Esophagus squamous epithelium (tissue), 5 donors: Measurements from ENCODE around the gene LRRC72. TPM values are rescaled to one million over a fixed set of nuclear protein-coding genes. Genes with fewer than 3 reads are reported as not detected.

Experiments used
- DNase-seq: peaks from one replicate; lab custom pipeline; 2025; lab: John Stamatoyannopoulos, UW
- H3K27ac ChIP-seq, 4 donors: fragments of 200-600 bp; sonication (generic); one replicate each; pipeline ENCODE4 v1.5.1; 2016 to 2019; ENCODE audit warnings: mild to moderate bottlenecking in 1 of 4
- H3K27me3 ChIP-seq, 4 donors: fragments of 200-600 bp; sonication (generic); 1 replicate in 3 of 4; 2 replicates in 1 of 4; pipeline versions ENCODE4 v1.5.1 to v1.6.0; 2017 to 2021; ENCODE audit warnings: antibody characterized with exemption in 1 of 4
- H3K36me3 ChIP-seq, 3 donors: fragments of 200-600 bp; sonication (generic); one replicate each; pipeline ENCODE4 v1.5.1; 2016 to 2019
- H3K4me1 ChIP-seq, 3 donors: fragments of 200-600 bp; sonication (generic); one replicate each; pipeline ENCODE4 v1.5.1; 2017 to 2019
- H3K4me3 ChIP-seq, 4 donors: fragments of 200-600 bp; sonication (generic); 1 replicate in 3 of 4; 2 replicates in 1 of 4; pipeline ENCODE4 v1.5.1; 2016 to 2019; ENCODE audit warnings: mild to moderate bottlenecking in 2 of 4, moderate library complexity in 1 of 4
- H3K9me3 ChIP-seq, 3 donors: fragments of 200-600 bp; sonication (generic); one replicate each; pipeline ENCODE4 v1.5.1; 2016 to 2019
- POLR2A ChIP-seq, 4 donors: fragments of 450-650 bp; IDR thresholded peaks; one replicate each; pipeline ENCODE4 v1.6.1; 2017; ENCODE audit warnings: antibody characterized with exemption in 4 of 4, mild to moderate bottlenecking in 4 of 4, moderate library complexity in 3 of 4
- WGBS, 2 donors: methylation state at CpG; one replicate each; pipeline ENCODE4 v1.1.5; 2018; 5-methylcytosine and 5-hydroxymethylcytosine counted together
- intact Hi-C: fragments of 100-400 bp; cut with DNase I; formaldehyde crosslinking; loops from one replicate; pipeline ENCODE4 v1.15.0; 2022
- total RNA-seq, 4 donors: library from RNA; depleted of rRNA; stranded (reverse); fragments of >200 nt; gene quantifications; one replicate each; pipeline ENCODE4 v1.1.0, GENCODE V29; 2016
- TF ChIP-seq, protein P1 (sequence below), 6 experiments: fragments of 450-650 bp in 4 of 6; fragments of 200-600 bp in 2 of 6; sonication (generic) in 2 of 6; IDR thresholded peaks; one replicate each; pipeline ENCODE4 v1.5.1; 2016 to 2019; ENCODE audit warnings: antibody characterized with exemption in 6 of 6, mild to moderate bottlenecking in 4 of 6, moderate library complexity in 4 of 6
- donor health status: DM: yes; HTN: yes; CAD: no.

The LRRC72 gene
- total RNA-seq, 4 donors from 2014 or later: not detected

DNA sequence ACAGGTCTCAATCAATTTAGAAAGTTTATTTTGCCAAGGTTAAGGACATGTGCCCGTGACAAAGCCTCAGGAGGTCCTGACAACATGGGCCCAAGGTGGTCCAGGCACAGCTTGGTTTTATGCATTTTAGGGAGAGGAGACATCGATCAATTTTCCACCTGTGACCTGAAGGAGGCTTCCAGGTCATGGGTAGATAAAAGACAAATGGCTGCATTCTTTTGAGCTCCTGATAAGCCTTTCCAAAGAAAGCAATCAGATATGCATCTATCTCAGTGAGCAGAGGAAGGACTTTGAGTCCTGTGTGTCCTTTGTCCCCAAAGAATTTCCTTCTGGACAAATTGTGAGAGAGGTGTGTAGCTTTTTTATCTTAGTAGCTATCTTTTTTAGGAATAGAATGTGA is 15.8 kb downstream of the LRRC72 start:
- Histone ChIP-seq H3K4me3 (no peak overlapping the region), H3K9me3 (no peaks in the 10 kb centered on the region), H3K27ac (no peak overlapping the region), H3K4me1 (no peaks in the 10 kb centered on the region), H3K27me3 (no peaks in the 10 kb centered on the region), H3K36me3 (no peaks in the 10 kb centered on the region)
- WGBS, 2 donors: 61 to 81% methylated on average over 2 of the region's 2 CpGs
- TF ChIP-seq POLR2A (IDR thresholded peaks at IDR 0.05): no peak
- TF ChIP-seq, protein P1, sequence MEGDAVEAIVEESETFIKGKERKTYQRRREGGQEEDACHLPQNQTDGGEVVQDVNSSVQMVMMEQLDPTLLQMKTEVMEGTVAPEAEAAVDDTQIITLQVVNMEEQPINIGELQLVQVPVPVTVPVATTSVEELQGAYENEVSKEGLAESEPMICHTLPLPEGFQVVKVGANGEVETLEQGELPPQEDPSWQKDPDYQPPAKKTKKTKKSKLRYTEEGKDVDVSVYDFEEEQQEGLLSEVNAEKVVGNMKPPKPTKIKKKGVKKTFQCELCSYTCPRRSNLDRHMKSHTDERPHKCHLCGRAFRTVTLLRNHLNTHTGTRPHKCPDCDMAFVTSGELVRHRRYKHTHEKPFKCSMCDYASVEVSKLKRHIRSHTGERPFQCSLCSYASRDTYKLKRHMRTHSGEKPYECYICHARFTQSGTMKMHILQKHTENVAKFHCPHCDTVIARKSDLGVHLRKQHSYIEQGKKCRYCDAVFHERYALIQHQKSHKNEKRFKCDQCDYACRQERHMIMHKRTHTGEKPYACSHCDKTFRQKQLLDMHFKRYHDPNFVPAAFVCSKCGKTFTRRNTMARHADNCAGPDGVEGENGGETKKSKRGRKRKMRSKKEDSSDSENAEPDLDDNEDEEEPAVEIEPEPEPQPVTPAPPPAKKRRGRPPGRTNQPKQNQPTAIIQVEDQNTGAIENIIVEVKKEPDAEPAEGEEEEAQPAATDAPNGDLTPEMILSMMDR (IDR thresholded peaks at IDR 0.05): no peak
- DNase-seq: no peak
- intact Hi-C loops: no loop called here

GRCh38 chr7:16543456-16543855 is 16.8 kb downstream of the LRRC72 start:
- H3K27ac ChIP-seq: no peak overlapping the region
- no peaks in the 10 kb centered on the region for H3K36me3 ChIP-seq
- no peak overlapping the region for H3K4me3 ChIP-seq
- 78 to 89% methylated on average over 2 of the region's 2 CpGs for WGBS, 2 donors
- H3K4me1 ChIP-seq: no peaks in the 10 kb centered on the region
- DNase-seq: no peak
- H3K9me3 ChIP-seq: no peaks in the 10 kb centered on the region
- no peaks in the 10 kb centered on the region for H3K27me3 ChIP-seq
- intact Hi-C loops: no loop called here
- TF ChIP-seq, protein P1 (IDR thresholded peaks at IDR 0.05): no peak
- TF ChIP-seq POLR2A (IDR thresholded peaks at IDR 0.05): no peak

GRCh38 chr7:16546921-16547505 is 20.4 kb downstream of the LRRC72 start:
- TF ChIP-seq, protein P1 (IDR thresholded peaks at IDR 0.05): no peak
- no peak for TF ChIP-seq POLR2A (IDR thresholded peaks at IDR 0.05)
- DNase-seq: no peak
- 100% methylated on average over 2 of the region's 7 CpGs; no CpG with 5 or more reads in 1 of the 2 donors for WGBS, 2 donors
- H3K36me3 ChIP-seq: no peaks in the 10 kb centered on the region
- no peak overlapping the region for H3K4me3 ChIP-seq
- H3K27ac ChIP-seq: no peak overlapping the region
- H3K9me3 ChIP-seq: no peaks in the 10 kb centered on the region
- H3K4me1 ChIP-seq: no peaks in the 10 kb centered on the region
- H3K27me3 ChIP-seq: no peaks in the 10 kb centered on the region
- intact Hi-C loops: no loop called here

GRCh38 chr7:16548428-16548827 is 21.8 kb downstream of the LRRC72 start:
- H3K4me3 ChIP-seq: no peak overlapping the region
- 50 to 80% methylated on average over 1 of the region's 2 CpGs for WGBS, 2 donors
- H3K27me3 ChIP-seq: no peaks in the 10 kb centered on the region
- TF ChIP-seq POLR2A (IDR thresholded peaks at IDR 0.05): no peak
- TF ChIP-seq, protein P1 (IDR thresholded peaks at IDR 0.05): no peak
- H3K9me3 ChIP-seq: no peaks in the 10 kb centered on the region
- H3K27ac ChIP-seq: no peak overlapping the region
- intact Hi-C loops: no loop called here
- H3K36me3 ChIP-seq: no peaks in the 10 kb centered on the region
- DNase-seq: no peak
- H3K4me1 ChIP-seq: no peaks in the 10 kb centered on the region

DNA sequence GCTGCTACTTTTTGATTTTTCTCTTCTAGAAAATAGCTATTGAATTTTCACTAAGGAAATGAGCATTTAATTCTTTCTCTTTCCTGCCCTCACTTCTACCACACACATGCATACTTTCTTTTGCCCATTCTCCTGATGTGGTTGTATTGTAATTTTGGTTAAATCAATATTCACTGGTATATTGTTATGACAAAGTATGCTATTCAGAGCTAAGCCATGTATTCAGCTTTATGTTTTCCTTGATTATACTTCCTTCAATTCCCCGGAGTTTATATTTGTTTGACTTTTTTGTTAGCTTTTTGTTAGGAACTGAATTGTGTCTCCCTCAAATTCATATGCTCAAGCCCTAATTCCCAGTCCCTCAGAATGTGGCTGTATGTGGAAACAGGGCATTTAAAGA is 24.0 kb downstream of the LRRC72 start:
- WGBS, 2 donors: 35% methylated on average over 1 of the region's 1 CpG
- intact Hi-C loops: no loop called here
- Histone ChIP-seq H3K4me3 (no peak overlapping the region), H3K9me3 (no peaks in the 10 kb centered on the region), H3K36me3 (no peaks in the 10 kb centered on the region), H3K27ac (no peak overlapping the region), H3K4me1 (no peaks in the 10 kb centered on the region), H3K27me3 (no peaks in the 10 kb centered on the region)
- no peak for DNase-seq
- TF ChIP-seq POLR2A (IDR thresholded peaks at IDR 0.05): no peak
- TF ChIP-seq, protein P1 (IDR thresholded peaks at IDR 0.05): no peak
